ENCODE results near the gene FREM2.

Gene FREM2

GRCh38 chr13:38908574-38908973 is 221.7 kb downstream of the FREM2 start:
- DNase-seq, result no peak

- DNase-seq, result no peak
Observed at GRCh38 chr13:38914070-38914469, 227.2 kb downstream of the FREM2 start.

GRCh38 chr13:38921081-38921480 is 234.2 kb downstream of the FREM2 start:
- DNase-seq, result no peak

GRCh38 chr13:38922170-38922569 is 235.3 kb downstream of the FREM2 start:
- no peak for DNase-seq

GRCh38 chr13:38933786-38934185 is 246.9 kb downstream of the FREM2 start:
- no peak for DNase-seq
